Measurements from ENCODE around the gene HHIPL2. TPM values are rescaled to one million over a fixed set of nuclear protein-coding genes. Genes with fewer than 3 reads are reported as not detected.
A peak's percentile ranks its signal among the peaks of the same experiment; 100 is the strongest.

HHIPL2 gene
- total RNA-seq, 1 experiment from 2014 or later, result 14.7 TPM

GRCh38 chr1:222525951-222526350 lies 22.0 kb downstream of the HHIPL2 start:
- no peaks in the 10 kb centered on the region for H3K9me3 ChIP-seq (ENCODE audit: control insufficient read depth, insufficient read depth, low read depth, low read length)
- BruUV-seq (replicated peaks), result no TSS peak
- ATAC-seq (no peak), DNase-seq (ENCODE audit: low read depth, low spot score) (no peak)
- ChIA-PET POLR2A (no interaction called here), CTCF (no interaction called here)
- no peaks in the 10 kb centered on the region for H3K4me1 ChIP-seq (ENCODE audit: control insufficient read depth, insufficient read depth, low read length)
- TF ChIP-seq CTCF (IDR thresholded peaks at IDR 0.05) (no peak), POLR2AphosphoS5 (IDR thresholded peaks at IDR 0.05; ENCODE audit: low read depth, low read length) (no peak), TCF7L2 (IDR thresholded peaks at IDR 0.05; ENCODE audit: low read depth, low read length) (no peak), REST (IDR thresholded peaks at IDR 0.05; ENCODE audit: insufficient read depth in 1 of 2, low read depth in 2 of 2, low read length in 1 of 2) (no peak), SIN3A (IDR thresholded peaks at IDR 0.05; ENCODE audit: borderline replicate concordance, insufficient read depth, low read depth, low read length) (no peak)
- H3K27ac ChIP-seq (ENCODE audit: low read length), result no peak overlapping the region
- in situ Hi-C loops (cut with HindIII; ENCODE audit: low pct_unique_long_range_greater_than_20kb, low sequenced_read_pairs), result no loop called here
- intact Hi-C loops (cut with micrococcal nuclease; ENCODE audit: unreplicated experiment), result no loop called here
- no peaks in the 10 kb centered on the region for H3K36me3 ChIP-seq (ENCODE audit: control insufficient read depth, insufficient read depth, low read length)
- no peak overlapping the region for H3K4me3 ChIP-seq (ENCODE audit: low read depth in 2 of 2, low read length in 2 of 2)
- H3K27me3 ChIP-seq (ENCODE audit: control insufficient read depth, insufficient read depth, low read length), result no peaks in the 10 kb centered on the region

GRCh38 chr1:222523852-222524251 lies 24.1 kb downstream of the HHIPL2 start:
- Histone ChIP-seq H3K4me1 (ENCODE audit: control insufficient read depth, insufficient read depth, low read length) (no peaks in the 10 kb centered on the region), H3K27ac (ENCODE audit: low read length) (no peak overlapping the region), H3K36me3 (ENCODE audit: control insufficient read depth, insufficient read depth, low read length) (no peaks in the 10 kb centered on the region), H3K9me3 (ENCODE audit: control insufficient read depth, insufficient read depth, low read depth, low read length) (no peaks in the 10 kb centered on the region), H3K4me3 (ENCODE audit: low read depth in 2 of 2, low read length in 2 of 2) (no peak overlapping the region), H3K27me3 (ENCODE audit: control insufficient read depth, insufficient read depth, low read length) (no peaks in the 10 kb centered on the region)
- intact Hi-C loops (cut with micrococcal nuclease; ENCODE audit: unreplicated experiment) (no loop called here), in situ Hi-C loops (cut with HindIII; ENCODE audit: low pct_unique_long_range_greater_than_20kb, low sequenced_read_pairs) (no loop called here)
- BruUV-seq (replicated peaks), result no TSS peak
- POLR2A ChIA-PET, result no interaction called here
- CTCF ChIA-PET, result no interaction called here
- DNase-seq (ENCODE audit: low read depth, low spot score) (no peak), ATAC-seq (no peak)
- TF ChIP-seq POLR2AphosphoS5 (IDR thresholded peaks at IDR 0.05; ENCODE audit: low read depth, low read length), result no peak

- H3K4me3 ChIP-seq (ENCODE audit: low read depth in 2 of 2, low read length in 2 of 2), result no peak overlapping the region
- intact Hi-C loops (cut with micrococcal nuclease; ENCODE audit: unreplicated experiment), result no loop called here
- ATAC-seq (no peak), DNase-seq (ENCODE audit: low read depth, low spot score) (no peak)
- TSS peak; percentile 60 for BruUV-seq (replicated peaks)
- no peaks in the 10 kb centered on the region for H3K9me3 ChIP-seq (ENCODE audit: control insufficient read depth, insufficient read depth, low read depth, low read length)
- H3K36me3 ChIP-seq (ENCODE audit: control insufficient read depth, insufficient read depth, low read length), result no peaks in the 10 kb centered on the region
- no peak overlapping the region for H3K27ac ChIP-seq (ENCODE audit: low read length)
- in situ Hi-C loops (cut with HindIII; ENCODE audit: low pct_unique_long_range_greater_than_20kb, low sequenced_read_pairs), result no loop called here
- H3K4me1 ChIP-seq (ENCODE audit: control insufficient read depth, insufficient read depth, low read length), result no peaks in the 10 kb centered on the region
- ChIA-PET CTCF (no interaction called here), POLR2A (no interaction called here)
- no peaks in the 10 kb centered on the region for H3K27me3 ChIP-seq (ENCODE audit: control insufficient read depth, insufficient read depth, low read length)
- TF ChIP-seq SIN3A (IDR thresholded peaks at IDR 0.05; ENCODE audit: borderline replicate concordance, insufficient read depth, low read depth, low read length) (no peak), CTCF (IDR thresholded peaks at IDR 0.05) (no peak), REST (IDR thresholded peaks at IDR 0.05; ENCODE audit: insufficient read depth in 1 of 2, low read depth in 2 of 2, low read length in 1 of 2) (no peak), POLR2AphosphoS5 (IDR thresholded peaks at IDR 0.05; ENCODE audit: low read depth, low read length) (no peak), TCF7L2 (IDR thresholded peaks at IDR 0.05; ENCODE audit: low read depth, low read length) (no peak)
These were observed 25.6 kb downstream of the HHIPL2 start for GRCh38 chr1:222522105-222522915.
